GM18511 (cell line): Measurements from ENCODE around the gene SASH1.

Experiments
- ATAC-seq: cut with Tn5 transposase; IDR thresholded peaks from one replicate; pipeline ENCODE4 v1.9.1; 2021; ENCODE audit warnings: mild to moderate bottlenecking, moderate library complexity; ENCODE audit not compliant: unreplicated experiment

The SASH1 gene

GRCh38 chr6:148455674-148456558 is 113.3 kb downstream of the SASH1 start:
- no peak for ATAC-seq

- ATAC-seq, result no peak
Observed at GRCh38 chr6:148457137-148457842, 114.7 kb downstream of the SASH1 start.

GRCh38 chr6:148457843-148458159 is 115.2 kb downstream of the SASH1 start:
- no peak for ATAC-seq

- no peak for ATAC-seq
Observed at GRCh38 chr6:148459238-148459637, 116.6 kb downstream of the SASH1 start.

GRCh38 chr6:148460876-148461646 is 118.4 kb downstream of the SASH1 start:
- ATAC-seq, result no peak

- ATAC-seq, result no peak
Observed at GRCh38 chr6:148461986-148462577, 119.4 kb downstream of the SASH1 start.

GRCh38 chr6:148463671-148464070 is 121.0 kb downstream of the SASH1 start:
- ATAC-seq, result no peak

GRCh38 chr6:148464319-148465010 is 121.8 kb downstream of the SASH1 start:
- ATAC-seq, result peak; percentile 89

GRCh38 chr6:148465011-148465335 is 122.3 kb downstream of the SASH1 start:
- ATAC-seq, result no peak

GRCh38 chr6:148465670-148466069 is 123.0 kb downstream of the SASH1 start:
- ATAC-seq, result no peak

GRCh38 chr6:148466158-148466557 is 123.5 kb downstream of the SASH1 start:
- ATAC-seq, result no peak

GRCh38 chr6:148467926-148468325 is 125.3 kb downstream of the SASH1 start:
- no peak for ATAC-seq

GRCh38 chr6:148470156-148470555 is 127.5 kb downstream of the SASH1 start:
- ATAC-seq, result no peak

- no peak for ATAC-seq
Observed at GRCh38 chr6:148470606-148471465, 128.2 kb downstream of the SASH1 start.

GRCh38 chr6:148471624-148472159 is 129.1 kb downstream of the SASH1 start:
- no peak for ATAC-seq

GRCh38 chr6:148472171-148473105 is 129.8 kb downstream of the SASH1 start:
- no peak for ATAC-seq

GRCh38 chr6:148479497-148479896 is 136.9 kb downstream of the SASH1 start:
- no peak for ATAC-seq

GRCh38 chr6:148487461-148487860 is 144.8 kb downstream of the SASH1 start:
- ATAC-seq, result no peak
